GM06990 (cell line): Measurements from ENCODE around the gene RAB5B.
"Not testable (repeated sequence)": the region's sequence is repeated elsewhere in the genome, so short reads cannot be mapped to it uniquely, and the experiment has no call there.

Experiments used
- DNase-seq: peaks from one replicate; pipeline ENCODE4 v3.0.0-alpha.2; 2011; ENCODE audit not compliant: insufficient read length; ENCODE audit errors: extremely low read depth
- H3K27me3 ChIP-seq: replicated peaks from 2 replicates; pipeline ENCODE4 v1.6.0; 2011; ENCODE audit warnings: low read length; ENCODE audit not compliant: control insufficient read depth, insufficient read depth
- H3K36me3 ChIP-seq: 2 replicates; pipeline ENCODE4 v1.5.1; 2011; ENCODE audit warnings: low read length; ENCODE audit not compliant: control insufficient read depth, insufficient read depth
- H3K4me3 ChIP-seq: replicated peaks from 2 replicates; pipeline ENCODE4 v1.5.1; 2011; ENCODE audit warnings: low read depth, mild to moderate bottlenecking, control low read depth, low read length
- TF ChIP-seq, protein P1 (sequence below): IDR thresholded peaks from 2 replicates; pipeline ENCODE4 v1.5.1; 2011; ENCODE audit warnings: low read length, control low read depth, mild to moderate bottlenecking, inconsistent platforms; ENCODE audit not compliant: insufficient read depth, poor library complexity, severe bottlenecking

RAB5B gene

DNA sequence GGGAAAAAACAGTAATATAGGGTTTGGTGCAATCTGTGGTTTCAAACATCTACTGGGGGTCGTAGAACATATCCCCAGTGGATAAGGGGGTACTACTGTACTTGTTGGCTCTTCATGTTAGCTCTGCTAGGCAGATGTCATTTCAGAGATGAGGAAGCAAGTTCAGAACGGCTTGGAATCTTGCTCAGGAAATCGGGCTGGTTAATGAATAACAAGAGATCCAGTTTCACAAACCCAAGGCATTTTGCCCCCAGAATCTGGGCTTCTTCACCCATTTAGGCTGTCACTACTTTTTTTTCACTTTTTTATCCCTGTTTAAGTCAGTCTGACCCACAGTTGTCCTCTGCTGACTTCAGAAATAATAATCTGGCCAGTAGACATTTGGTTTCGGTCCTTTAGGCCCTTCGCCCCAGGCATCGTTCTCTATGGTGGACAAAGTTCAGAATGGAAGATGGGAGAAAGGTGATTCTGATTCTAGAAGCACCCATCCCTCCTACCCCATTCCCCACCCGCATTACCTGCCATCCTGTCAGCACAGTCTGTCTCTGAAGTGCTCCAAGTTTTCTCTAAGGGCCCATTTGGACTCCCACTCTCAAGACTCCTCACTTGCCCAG, 27.7 kb downstream of the RAB5B start:
- H3K27me3 ChIP-seq, result no peaks in the 10 kb centered on the region
- TF ChIP-seq, protein P1, sequence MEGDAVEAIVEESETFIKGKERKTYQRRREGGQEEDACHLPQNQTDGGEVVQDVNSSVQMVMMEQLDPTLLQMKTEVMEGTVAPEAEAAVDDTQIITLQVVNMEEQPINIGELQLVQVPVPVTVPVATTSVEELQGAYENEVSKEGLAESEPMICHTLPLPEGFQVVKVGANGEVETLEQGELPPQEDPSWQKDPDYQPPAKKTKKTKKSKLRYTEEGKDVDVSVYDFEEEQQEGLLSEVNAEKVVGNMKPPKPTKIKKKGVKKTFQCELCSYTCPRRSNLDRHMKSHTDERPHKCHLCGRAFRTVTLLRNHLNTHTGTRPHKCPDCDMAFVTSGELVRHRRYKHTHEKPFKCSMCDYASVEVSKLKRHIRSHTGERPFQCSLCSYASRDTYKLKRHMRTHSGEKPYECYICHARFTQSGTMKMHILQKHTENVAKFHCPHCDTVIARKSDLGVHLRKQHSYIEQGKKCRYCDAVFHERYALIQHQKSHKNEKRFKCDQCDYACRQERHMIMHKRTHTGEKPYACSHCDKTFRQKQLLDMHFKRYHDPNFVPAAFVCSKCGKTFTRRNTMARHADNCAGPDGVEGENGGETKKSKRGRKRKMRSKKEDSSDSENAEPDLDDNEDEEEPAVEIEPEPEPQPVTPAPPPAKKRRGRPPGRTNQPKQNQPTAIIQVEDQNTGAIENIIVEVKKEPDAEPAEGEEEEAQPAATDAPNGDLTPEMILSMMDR, result no peak
- no peak for DNase-seq

DNA sequence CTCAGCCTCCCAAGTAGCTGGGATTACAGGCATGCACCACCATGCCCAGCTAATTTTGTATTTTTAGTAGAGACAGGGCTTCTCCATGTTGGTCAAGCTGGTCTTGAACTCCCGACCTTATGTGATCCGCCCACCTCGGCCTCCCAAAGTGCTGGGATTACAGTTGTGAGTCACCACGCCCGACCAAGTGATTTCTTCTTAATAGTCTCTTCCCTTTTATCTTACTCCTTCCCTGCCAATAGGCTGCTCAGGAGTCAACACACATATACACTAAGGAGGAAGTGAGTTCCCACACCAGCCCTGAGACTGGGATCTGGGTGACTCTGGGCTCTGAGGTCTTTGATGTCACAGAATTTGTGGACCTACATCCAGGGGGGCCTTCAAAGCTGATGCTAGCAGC, 29.5 kb downstream of the RAB5B start:
- H3K36me3 ChIP-seq, DNase-seq, H3K27me3 ChIP-seq, H3K4me3 ChIP-seq: not testable (repeated sequence)

More for the DNA sequence above, 27.7 kb downstream of the RAB5B start:
- peaks cover 9% of the 10 kb centered on the region for H3K36me3 ChIP-seq
- H3K4me3 ChIP-seq, result no peak overlapping the region

DNA sequence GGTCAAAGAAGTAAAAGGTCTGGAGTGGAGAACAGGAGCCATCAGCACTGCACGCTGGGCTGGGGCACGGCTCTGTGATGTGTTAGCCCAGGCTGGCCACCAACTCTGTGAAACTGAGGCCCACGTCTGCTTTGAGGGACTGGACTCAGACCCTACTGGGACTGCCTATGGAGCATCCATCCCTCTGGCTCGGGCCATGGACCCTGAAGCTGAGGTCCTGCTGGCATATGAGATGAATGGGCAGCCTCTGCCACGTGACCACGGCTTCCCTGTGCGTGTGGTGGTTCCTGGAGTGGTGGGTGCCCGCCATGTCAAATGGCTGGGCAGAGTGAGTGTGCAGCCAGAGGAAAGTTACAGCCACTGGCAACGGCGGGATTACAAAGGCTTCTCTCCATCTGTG, 30.3 kb downstream of the RAB5B start:
- no peak for DNase-seq
- Histone ChIP-seq H3K4me3 (no peak overlapping the region), H3K36me3 (peaks cover 9% of the 10 kb centered on the region), H3K27me3 (no peaks in the 10 kb centered on the region)
- TF ChIP-seq, protein P1, result no peak

DNA sequence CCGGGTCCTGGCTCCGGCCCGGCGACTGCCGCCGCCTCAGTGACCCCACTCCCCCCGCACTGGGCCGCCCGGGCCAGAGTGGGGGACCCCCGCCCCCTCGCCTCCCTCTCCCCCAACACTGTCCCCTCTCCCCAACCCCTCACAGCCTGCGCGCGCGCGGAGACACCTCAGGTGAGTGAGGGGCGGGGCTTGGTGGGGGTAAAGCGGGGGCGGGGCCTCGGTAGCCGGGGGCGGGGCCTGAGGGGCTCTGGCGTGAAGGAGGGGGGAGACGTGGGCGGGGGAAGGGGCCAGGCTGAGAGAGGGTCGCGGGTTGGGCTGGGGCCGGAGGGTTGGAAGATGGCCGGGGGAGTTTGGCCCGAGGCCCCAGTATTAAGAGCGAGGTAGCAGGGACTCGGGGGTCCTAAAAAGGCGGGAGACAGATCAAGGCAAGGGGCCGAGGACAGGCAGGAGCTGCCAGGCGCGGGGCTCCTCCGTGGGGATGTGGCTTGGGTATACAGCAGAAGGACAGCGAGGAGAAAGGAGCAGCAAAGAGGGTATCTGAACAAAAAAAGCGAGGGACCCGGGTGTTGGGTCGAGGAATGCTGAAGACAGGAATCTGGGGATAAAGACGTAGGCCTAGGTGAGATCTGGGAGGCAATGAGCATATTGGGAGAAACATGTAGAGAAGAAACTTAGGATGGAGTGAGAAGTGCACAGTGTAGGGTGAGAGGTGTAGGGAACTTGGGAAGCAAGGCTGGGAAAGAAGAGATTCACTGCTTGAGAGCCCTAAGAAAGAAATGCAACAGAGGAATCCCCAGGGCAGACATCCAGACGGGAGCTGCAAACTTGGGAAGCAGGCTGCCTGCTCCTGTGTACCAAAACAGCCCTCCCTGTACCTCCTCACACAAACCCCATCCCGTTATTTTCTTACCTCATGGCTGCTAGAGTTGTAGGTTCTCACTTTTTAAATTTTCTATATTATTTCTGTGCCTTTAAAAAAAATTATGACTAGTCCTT, 34.0 kb downstream of the RAB5B start:
- TF ChIP-seq, protein P1, result no peak
- peak overlapping the region; percentile 75 for H3K4me3 ChIP-seq
- peak; percentile 54 for DNase-seq
- peaks cover 4% of the 10 kb centered on the region for H3K36me3 ChIP-seq
- H3K27me3 ChIP-seq, result no peaks in the 10 kb centered on the region

DNA sequence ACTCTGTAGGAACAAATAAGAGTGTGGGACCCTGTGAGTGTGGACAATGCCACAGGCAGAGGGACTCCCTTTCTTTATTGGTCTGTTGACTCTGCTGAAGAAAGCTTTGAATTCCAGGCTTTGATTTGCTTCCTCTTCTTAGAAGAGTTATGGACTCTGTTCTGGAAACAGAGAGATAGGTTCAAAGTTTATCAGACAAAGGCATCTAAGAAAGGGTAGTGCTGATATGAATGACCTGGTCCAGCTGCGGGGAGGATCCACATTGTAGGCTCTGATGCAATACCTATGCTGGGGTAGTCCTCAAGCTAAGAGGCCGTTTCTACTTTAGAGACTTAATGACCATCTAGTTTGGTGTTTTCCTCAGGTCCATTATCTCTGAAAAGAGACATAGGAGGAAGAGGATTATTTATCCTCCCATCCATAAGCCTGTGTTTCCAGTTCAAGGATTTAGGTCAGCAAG, 36.3 kb downstream of the RAB5B start:
- H3K4me3 ChIP-seq, result no peak overlapping the region
- no peaks in the 10 kb centered on the region for H3K27me3 ChIP-seq
- H3K36me3 ChIP-seq, result no peaks in the 10 kb centered on the region
- TF ChIP-seq, protein P1, result no peak
- DNase-seq, result no peak

DNA sequence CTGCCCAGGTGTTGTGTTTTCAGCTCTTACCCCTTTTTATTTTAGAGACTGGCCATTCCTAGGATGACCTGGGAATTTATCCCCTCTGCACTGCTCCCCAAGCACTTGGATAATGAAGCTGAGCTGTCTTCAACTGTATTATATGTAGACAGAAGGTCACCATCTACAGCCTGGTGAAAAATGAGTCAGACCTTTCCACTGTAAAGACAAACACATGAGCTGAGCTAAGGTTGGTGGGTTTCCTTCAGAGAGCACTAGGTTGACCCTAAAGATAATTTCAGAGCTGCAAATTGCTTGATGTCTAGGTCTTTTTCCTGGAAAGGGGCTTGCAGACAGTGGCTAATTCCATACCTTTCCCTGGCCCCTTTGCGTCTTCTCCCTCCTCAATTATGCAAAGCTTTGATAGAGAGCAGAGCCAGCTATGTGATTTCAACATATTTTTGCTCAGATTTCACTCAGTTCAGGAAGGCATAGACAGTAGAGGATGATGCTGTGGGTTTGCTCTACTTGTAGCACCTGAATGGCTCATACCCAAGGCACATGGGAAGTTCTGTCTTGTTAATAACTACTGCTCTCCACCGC, 37.7 kb downstream of the RAB5B start:
- Histone ChIP-seq H3K36me3 (no peaks in the 10 kb centered on the region), H3K27me3 (no peaks in the 10 kb centered on the region), H3K4me3 (no peak overlapping the region)
- DNase-seq, result no peak
- TF ChIP-seq, protein P1, result no peak
